Stimulated activated CD4-positive, alpha-beta T cell treated with anti-CD3 and anti-CD28 coated beads, Interleukin-15, amount 100 ng/mL, for 48 hours (primary cell): ENCODE data around the gene TNFSF10.
"Not testable (repeated sequence)": the region's sequence is repeated elsewhere in the genome, so short reads cannot be mapped to it uniquely, and the experiment has no call there.

Source experiments
- DNase-seq, 2 donors: peaks; one replicate each; pipeline ENCODE4 v3.0.0-alpha.2; 2020; ENCODE audit warnings: low read depth in 2 of 2

The TNFSF10 gene

GRCh38 chr3:172544404-172544803, 21.2 kb upstream of the TNFSF10 start:
- no peak for DNase-seq

GRCh38 chr3:172543884-172544283, 20.7 kb upstream of the TNFSF10 start:
- no peak for DNase-seq

- no peak for DNase-seq
Observed at GRCh38 chr3:172543419-172543818, 20.2 kb upstream of the TNFSF10 start.

- DNase-seq: no peak
Observed at GRCh38 chr3:172542999-172543398, 19.8 kb upstream of the TNFSF10 start.

- no peak for DNase-seq
Observed at GRCh38 chr3:172541945-172542488, 18.8 kb upstream of the TNFSF10 start.

- DNase-seq: no peak
Observed at GRCh38 chr3:172540049-172540448, 16.8 kb upstream of the TNFSF10 start.

- no peak for DNase-seq
Observed at GRCh38 chr3:172539273-172539672, 16.0 kb upstream of the TNFSF10 start.

GRCh38 chr3:172538368-172539151, 15.3 kb upstream of the TNFSF10 start:
- DNase-seq: no peak

GRCh38 chr3:172537507-172538158, 14.4 kb upstream of the TNFSF10 start:
- no peak for DNase-seq

GRCh38 chr3:172536993-172537419, 13.8 kb upstream of the TNFSF10 start:
- no peak for DNase-seq

GRCh38 chr3:172536505-172536904, 13.3 kb upstream of the TNFSF10 start:
- DNase-seq: no peak

GRCh38 chr3:172530566-172530965, 7.3 kb upstream of the TNFSF10 start:
- DNase-seq: no peak

- no peak for DNase-seq
Observed at GRCh38 chr3:172530101-172530561, 6.9 kb upstream of the TNFSF10 start.

GRCh38 chr3:172528677-172529076, 5.4 kb upstream of the TNFSF10 start:
- no peak for DNase-seq

- no peak for DNase-seq
Observed at GRCh38 chr3:172527306-172527705, 4.1 kb upstream of the TNFSF10 start.

GRCh38 chr3:172525116-172525613, 1.9 kb upstream of the TNFSF10 start:
- DNase-seq: no peak

GRCh38 chr3:172524611-172525010, 1.4 kb upstream of the TNFSF10 start:
- no peak for DNase-seq

- not testable (repeated sequence) for DNase-seq
Observed at GRCh38 chr3:172521837-172522726, 1.1 kb downstream of the TNFSF10 start.

- no peak for DNase-seq
Observed at GRCh38 chr3:172520301-172520831, 2.9 kb downstream of the TNFSF10 start.

- DNase-seq: no peak
Observed at GRCh38 chr3:172519740-172520139, 3.5 kb downstream of the TNFSF10 start.

GRCh38 chr3:172518929-172519640, 4.1 kb downstream of the TNFSF10 start:
- DNase-seq: no peak
